Right renal cortex interstitium (tissue), 3 donors: Measurements from ENCODE around the gene EI24. TPM values are rescaled to one million over a fixed set of nuclear protein-coding genes. Genes with fewer than 3 reads are reported as not detected.

Source experiments
- DNase-seq, 3 donors: peaks; one replicate each; pipeline ENCODE4 v3.0.0-alpha.2; 2013; ENCODE audit warnings: low read depth in 3 of 3, low spot score in 2 of 3
- polyA plus RNA-seq, 3 donors: library from polyadenylated mRNA; unstranded; fragments of 120-200 nt; gene quantifications; one replicate each; pipeline ENCODE4 v1.2.1, GENCODE V29; 2013; ENCODE audit not compliant: insufficient read length in 3 of 3

The EI24 gene
- polyA plus RNA-seq, 3 donors, result 124 to 136 (median 133) TPM

- DNase-seq, result no peak
Measured at GRCh38 chr11:125578783-125579182, 9.5 kb downstream of the EI24 start.

GRCh38 chr11:125579811-125580210 lies 10.5 kb downstream of the EI24 start:
- DNase-seq, result no peak

- DNase-seq, result no peak
Measured at GRCh38 chr11:125583496-125583895, 14.2 kb downstream of the EI24 start.

- DNase-seq, result no peak
Measured at GRCh38 chr11:125585487-125585886, 16.2 kb downstream of the EI24 start.

- no peak for DNase-seq
Measured at GRCh38 chr11:125586623-125587022, 17.3 kb downstream of the EI24 start.

DNA sequence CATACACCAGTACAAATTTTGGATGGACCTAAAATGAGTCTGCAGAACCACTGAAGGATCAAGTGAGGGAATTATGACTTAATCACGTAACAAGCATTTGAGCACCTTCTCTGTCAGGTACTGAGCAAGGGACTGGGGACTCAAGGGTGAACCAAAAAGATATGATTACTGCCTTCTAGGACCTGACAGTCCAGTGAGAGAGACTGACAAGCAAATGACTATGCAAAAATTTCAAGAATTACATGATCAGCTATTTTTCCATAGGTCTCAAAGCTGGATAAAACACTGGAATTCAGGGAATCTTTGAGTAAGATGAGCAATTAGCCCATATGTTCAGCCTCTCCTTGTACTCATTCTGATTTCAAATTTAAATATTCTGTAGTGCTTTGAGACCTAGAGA lies 18.2 kb downstream of the EI24 start:
- no peak for DNase-seq

DNA sequence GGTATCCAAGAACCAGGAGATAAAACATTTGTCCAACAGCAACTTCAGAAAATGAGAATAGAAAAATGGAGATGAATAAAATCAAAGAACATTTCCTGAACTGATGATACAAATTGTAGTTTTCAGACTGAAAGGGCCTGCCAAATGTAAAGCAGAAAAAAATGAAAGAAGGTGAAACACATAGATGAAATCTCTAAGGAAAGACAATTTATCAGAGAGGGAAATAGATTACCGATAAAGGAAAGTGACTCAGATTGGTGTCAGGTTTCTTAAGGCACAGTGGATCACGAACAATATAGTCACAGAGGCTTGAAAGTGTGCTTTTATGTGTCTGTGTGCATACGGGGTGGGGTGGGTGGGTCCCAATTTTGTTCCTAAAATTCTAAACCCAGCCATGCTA lies 19.2 kb downstream of the EI24 start:
- no peak for DNase-seq

DNA sequence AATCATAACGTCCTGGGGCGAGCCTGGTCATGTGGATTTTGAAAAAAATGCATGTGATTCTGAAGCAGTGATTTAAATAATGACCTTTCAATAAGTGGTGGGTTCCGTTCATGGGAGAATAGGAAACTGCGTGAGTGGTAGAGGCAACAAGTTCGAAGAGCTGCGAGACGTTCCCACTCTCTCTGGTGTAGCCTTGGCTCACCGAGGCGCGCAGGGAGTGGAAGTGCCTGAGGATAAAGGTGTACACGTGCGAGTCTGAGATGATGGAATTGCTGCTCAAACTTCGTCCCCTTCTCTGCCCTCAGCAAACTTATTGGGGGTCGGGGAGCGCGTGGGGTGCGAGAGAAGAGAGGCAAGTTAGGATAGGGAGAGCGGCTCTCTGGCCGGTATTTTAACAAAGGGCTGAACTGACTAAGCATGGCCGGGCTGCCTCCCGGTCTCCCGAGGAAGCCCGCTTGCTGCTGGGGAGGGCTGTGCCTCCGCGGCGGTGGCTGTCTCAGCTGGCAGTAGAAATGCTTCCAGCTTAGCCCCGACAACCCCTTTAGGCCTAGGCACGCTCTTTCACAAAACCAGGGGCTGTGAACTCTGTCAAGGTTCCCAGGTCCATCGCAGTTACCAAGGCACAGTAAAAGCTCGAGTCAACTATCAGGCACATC lies 22.5 kb downstream of the EI24 start:
- peak in 1 of 3 donors; percentile 35 for DNase-seq

DNA sequence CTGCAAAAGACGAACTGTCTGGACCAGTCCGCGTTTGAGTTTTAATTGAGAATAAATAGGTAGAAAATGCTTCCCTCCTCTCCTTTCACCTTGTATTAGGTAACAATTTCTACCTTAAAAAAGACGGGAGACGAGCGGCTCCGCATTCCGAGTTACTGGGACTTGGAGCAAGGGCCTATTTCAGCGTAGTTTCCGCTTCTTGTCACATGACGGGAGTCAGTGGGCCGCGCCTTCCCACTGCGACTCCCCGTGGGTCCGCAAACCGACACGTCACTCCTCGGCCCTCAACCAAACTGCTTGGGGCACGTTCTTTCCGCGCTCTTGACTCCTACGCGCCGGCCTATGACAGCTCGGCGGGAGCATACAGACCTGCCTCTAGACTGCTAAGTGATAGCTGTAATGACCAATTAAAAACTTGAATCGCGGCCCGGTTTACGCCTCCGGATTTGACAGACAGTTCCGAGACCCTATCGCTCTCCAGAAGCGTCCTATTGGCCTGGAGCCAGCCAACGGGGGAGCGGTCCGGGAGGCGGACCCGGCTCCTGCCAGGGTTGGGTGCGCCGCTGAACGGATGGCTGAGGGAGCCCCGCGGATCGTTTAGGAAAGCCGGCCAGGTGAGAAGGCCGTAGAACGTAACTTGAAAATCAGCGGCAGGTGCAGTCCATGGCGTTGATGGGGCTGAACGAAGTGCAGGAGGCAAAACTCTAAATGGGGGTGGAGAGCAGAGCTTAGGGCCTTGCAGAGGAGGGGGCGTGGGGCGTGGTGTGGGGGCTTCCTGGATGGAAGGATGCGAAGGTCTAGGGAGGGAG lies 23.2 kb downstream of the EI24 start, which contains the start of gene STT3A:
Gene STT3A (plus strand): TSS at position 548 of the 809 bp plus-strand sequence. CDS start 3,064 bp downstream, outside the sequence.
- DNase-seq, result peak; percentile 99 to 100 (median 99)

DNA sequence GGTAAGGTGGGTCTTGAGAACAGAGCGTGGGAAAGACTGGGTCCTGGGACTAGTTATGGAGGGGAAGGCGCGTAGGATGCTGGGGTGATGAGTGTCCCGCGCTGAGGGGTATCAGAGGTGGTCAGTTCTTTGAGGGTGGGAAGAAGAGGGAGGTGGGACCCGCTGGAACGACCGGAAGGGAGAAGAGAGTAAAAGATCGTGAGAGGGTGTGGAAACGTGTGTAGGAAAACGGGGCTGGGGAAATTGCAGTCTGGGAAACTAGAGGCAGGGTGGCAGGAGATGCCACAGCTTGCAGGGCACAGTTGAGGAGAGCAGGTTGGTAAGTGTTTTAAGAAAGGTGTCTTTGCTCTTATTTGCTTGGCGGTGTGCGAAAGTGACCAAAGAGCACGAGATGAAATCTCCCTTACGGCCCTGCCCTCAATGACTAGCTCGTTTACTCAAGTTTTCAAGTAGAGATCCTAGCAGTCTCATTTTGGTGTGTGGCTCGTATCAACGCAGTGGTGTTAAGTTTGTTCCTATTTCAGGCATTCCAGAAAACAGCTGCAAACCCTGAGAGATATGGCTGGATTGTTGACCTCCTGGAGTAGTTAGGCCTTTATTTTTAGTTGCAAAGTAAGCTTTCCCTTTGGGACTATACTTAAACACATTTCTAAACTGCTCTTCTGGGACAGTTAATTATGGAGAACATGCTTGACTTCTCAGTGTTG lies 24.0 kb downstream of the EI24 start:
- no peak for DNase-seq

DNA sequence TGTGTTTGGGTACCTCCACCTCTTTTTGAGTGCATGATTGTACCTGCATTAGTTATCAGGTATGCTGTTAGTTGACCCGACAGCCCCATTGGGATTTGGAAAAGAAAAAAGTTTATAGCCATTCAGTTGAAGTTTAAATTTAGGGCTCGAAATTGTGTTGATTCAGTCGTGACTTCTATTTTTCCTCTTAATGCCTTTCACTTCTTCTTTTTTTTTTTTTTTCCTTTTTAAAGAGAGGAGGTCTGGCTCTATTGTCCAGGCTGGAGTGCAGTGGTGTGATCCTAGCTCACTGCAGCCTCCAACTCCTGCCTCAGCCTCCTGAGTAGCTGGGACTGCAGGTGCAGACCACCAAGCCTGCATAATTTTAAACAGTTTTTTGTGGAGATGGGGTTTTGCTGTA lies 25.7 kb downstream of the EI24 start:
- no peak for DNase-seq

- no peak for DNase-seq
Measured at GRCh38 chr11:125600663-125601062, 31.4 kb downstream of the EI24 start.

DNA sequence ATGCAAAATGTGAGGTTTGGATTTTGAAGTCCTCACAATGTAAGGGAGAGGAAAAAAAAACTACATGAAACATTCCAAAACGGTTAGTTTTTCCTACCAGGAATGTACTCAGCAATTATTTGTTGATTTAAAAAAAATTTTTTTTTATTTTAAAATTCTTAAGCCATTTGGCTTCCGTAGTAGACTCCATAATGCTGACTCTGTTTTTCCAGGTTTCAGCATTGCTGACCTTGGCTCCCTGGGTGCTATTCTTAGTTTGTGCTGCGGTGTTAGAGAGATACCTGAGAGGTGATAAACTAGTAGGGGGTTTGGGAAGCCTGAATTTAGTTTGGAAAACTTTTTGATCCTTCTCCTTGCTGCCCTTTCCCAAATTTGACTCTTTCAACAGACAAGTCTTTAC lies 33.9 kb downstream of the EI24 start:
- no peak for DNase-seq

GRCh38 chr11:125605417-125605816 lies 36.1 kb downstream of the EI24 start:
- DNase-seq, result no peak

- DNase-seq, result no peak
Measured at GRCh38 chr11:125609545-125609944, 40.3 kb downstream of the EI24 start.

GRCh38 chr11:125618383-125618782 lies 49.1 kb downstream of the EI24 start:
- DNase-seq, result no peak

GRCh38 chr11:125621995-125622394 lies 52.7 kb downstream of the EI24 start:
- no peak for DNase-seq

GRCh38 chr11:125623064-125623463 lies 53.8 kb downstream of the EI24 start:
- no peak for DNase-seq

DNA sequence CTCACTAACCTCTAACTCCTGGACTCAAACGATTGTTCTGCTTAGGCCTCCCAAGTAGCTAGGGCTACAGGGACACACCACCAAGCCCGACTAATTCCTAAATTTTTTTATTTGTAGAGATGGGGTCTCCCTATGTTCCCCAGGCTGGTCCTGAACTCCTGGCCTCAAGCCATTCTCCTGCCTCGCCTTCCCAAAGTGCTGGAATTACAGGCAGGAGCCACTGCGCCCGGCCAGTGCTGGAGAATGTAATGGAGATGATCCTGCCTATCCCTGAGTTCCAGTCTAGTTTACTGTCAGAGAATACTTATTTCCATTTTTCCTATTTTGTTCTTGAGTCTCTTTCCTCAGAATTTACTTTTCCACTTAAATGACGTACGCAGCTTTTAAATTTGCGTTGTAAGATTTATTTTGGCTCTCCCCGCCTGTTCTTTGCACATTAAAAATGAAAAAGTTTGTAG lies 55.5 kb downstream of the EI24 start, which contains the start of gene CHEK1:
Gene CHEK1 (plus strand): TSS at position 408 of the 458 bp plus-strand sequence. CDS start 1,606 bp downstream, outside the sequence.
- no peak for DNase-seq

DNA sequence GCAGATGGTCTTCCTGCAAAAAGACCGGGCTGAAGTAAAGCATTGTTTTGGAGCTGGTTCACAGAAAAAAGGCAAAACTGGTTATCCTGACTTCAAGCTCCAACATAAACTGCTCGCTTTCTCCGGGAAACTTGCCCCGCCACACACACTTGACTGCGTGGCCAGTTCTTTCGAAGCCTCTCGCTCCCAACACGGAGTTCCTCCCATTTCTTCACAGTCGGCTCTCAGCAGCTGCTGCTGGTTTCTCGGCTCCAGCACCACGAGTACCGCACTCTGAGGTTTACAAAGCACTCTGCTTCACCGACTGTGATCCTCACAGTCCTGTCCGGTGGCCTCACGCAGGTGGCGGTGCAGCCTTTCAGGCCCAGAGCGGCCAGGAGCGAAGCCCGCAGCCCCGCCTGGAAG lies 56.0 kb downstream of the EI24 start:
- no peak for DNase-seq

GRCh38 chr11:125625630-125626287 lies 56.5 kb downstream of the EI24 start:
- peak; percentile 89 to 90 (median 89) for DNase-seq
